HG03135 (cell line): ENCODE measurements around the gene FRAT2.
A peak's percentile ranks its signal among the peaks of the same experiment; 100 is the strongest.
"Not testable (repeated sequence)": the region's sequence is repeated elsewhere in the genome, so short reads cannot be mapped to it uniquely, and the experiment has no call there.

ENCODE experiments used
- ATAC-seq: cut with Tn5 transposase; IDR thresholded peaks from one replicate; pipeline ENCODE4 v1.9.1; 2021; ENCODE audit warnings: mild to moderate bottlenecking, moderate library complexity; ENCODE audit not compliant: unreplicated experiment

Gene FRAT2

DNA sequence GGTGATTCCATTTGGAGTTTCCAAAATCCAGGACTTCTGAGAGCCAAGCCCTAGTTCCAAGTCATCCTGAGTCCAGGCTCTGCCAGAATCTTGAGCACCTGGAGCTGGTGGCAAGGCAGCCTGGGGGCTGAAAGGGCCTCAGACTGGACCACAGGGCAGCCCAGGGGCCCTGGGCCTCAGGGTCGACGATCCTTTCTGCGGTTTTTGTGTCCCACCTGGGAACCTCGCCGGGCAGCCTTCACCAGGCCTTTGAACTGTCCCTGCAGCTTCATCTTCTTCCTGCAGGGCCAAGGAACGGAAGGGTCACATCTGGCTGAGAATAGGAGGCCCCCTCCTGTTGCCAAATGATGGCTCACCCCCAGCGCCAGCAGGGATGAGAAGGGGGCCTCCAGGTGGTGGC, 22.4 kb upstream of the FRAT2 start:
- no peak for ATAC-seq

DNA sequence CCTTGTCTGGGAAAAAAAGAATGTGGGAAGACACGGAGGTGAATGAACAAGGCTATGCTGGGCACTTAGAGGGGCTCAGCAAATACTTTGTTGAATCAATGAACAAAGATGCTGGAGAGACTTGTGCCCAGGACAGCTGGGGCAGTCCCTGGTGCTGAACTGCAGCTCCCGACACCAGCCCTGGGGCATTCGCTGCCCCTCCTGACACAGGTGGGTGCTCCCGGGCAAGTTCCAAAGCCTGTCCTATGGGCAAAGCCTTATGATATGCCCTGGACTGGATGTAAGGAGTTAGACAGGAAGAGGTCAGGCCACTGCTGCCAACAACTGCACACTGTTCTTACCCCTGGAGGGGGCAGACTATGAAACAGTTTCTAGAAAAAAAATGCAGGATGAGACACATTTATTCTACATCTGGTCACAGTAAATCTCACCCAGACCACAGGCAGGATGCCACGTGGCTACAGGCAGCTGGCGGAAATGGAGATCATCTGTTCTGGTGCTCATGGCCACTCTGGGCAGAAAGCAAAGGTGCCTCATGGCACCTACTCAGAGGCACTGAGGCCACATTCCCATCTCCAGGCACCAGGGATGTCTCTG, 21.9 kb upstream of the FRAT2 start:
- ATAC-seq, result no peak

DNA sequence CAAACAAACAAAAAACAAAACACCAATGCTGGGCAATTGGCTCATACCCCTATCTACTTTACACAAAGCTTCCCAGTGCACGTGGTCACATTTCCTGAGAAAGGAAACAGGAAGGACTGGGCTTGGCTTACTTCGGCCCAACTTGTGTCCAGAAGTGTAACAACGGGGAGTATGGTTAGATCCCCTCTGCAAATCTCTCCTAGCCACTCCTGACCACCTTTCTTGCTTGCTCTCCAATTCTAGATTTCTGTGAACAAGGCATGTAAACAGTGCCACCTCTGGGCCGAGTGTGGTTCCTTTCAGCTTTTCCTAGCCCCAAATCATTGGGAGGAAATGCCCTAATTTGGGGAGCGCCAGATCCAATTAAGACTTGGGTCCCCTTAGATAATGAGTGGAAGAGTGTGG, 21.0 kb upstream of the FRAT2 start:
- no peak for ATAC-seq

DNA sequence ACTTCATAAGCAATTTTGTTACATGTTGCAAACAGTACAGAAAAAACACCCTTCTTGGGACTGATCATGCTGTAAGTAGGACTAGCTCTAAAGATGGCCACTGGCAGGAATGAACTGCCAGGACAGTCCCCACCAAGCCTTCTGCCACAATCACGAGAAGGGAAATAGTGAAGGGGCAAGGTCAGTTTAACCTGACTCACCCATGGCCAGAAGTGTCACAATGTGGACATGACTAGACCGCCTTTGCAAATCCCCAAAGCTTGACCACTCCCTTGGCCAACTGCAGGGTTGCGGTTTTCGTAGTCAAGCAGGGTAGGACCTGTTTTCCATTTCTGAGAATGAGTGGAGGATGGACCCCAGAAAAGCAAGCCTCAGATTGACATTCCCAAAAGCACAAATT, 19.4 kb upstream of the FRAT2 start:
- ATAC-seq, result no peak

GRCh38 chr10:97349752-97350513, 15.4 kb upstream of the FRAT2 start:
- no peak for ATAC-seq

- ATAC-seq, result no peak
These were observed 12.8 kb upstream of the FRAT2 start for GRCh38 chr10:97347317-97347716.

DNA sequence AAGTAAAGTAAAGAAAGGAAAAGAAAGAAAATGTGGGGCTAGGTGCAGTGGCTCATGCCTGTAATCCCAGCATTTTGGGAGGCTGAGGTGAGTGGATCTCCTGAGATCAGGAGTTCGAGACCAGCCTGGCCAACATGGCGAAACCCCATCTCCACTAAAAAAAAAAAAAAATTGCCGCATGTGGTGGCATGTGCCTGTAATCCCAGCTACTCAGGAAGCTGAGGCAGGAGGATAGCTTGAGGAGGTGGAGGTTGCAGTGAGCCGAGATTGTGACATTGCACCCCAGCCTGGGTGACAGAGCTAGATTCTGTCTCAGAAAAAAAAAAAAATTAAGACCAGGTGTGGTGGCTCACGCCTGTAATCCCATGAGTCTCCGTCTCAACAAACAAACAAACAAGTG, 9.1 kb upstream of the FRAT2 start:
- not testable (repeated sequence) for ATAC-seq

DNA sequence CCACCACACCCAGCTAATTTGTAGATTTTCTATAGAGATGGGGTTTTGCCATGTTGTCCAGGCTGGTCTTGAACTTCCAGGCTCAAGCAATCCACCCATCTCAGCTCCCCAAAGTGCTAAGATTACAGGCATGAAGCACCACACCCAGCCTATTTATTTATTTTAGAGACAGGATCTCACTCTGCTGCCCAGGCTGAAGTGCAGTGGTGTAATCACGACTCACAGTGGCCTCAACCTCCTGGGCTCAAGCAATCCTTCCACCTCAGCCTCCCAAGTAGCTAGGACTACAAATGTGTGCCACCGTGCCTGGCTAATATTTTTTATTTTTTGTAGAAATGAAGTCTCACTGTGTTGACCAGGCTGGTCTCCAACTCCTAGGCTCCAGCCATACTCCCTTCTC, 6.9 kb upstream of the FRAT2 start:
- ATAC-seq, result no peak

- ATAC-seq, result no peak
These were observed 3.5 kb upstream of the FRAT2 start for GRCh38 chr10:97338041-97338440.

DNA sequence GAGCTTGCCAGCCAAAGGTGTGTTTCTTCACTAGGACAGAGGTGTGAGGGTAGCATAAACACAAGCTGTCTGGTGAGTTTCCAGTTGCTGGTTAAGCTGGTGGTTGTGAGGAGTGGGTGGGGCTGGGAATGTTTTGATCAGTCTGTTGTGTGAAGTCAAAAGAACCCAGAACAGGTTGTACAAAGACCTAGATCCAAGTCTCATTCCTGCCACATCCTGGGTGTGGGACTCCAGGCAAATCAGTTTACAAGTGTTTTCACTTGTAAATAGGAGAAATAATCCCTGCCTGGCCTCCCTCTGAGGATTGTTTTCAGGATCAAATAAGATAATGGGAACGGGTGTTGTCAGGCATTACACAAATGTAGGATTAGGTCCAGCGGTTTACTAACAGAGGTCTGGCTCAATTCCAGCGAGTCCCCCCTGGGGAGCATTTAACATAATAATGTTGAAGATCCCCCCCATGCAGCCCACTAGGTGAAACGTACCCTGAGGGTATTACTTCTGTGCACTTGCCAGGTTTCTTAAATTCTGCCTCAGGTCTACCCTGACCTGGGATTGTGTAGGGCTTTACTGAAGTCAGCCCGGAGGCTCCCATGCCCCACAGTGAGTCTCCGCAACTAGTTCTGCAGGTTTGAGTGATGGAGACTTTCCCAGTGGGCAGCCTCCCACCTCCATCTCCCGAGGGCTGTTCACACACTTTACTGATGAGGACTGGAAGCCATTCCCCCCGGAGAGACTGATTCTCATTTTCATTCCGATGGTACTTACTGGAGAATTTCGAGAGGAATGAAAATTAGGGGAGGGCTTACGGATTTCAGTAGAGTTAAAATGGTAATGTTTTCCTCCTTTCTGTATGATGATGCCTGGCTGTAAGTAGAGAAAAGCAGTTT, 2.7 kb upstream of the FRAT2 start:
- no peak for ATAC-seq

GRCh38 chr10:97336446-97336845, 1.9 kb upstream of the FRAT2 start:
- no peak for ATAC-seq

- no peak for ATAC-seq
These were observed 1.5 kb upstream of the FRAT2 start for GRCh38 chr10:97336006-97336405.

GRCh38 chr10:97335188-97335619, 675 bp upstream of the FRAT2 start:
- no peak for ATAC-seq

DNA sequence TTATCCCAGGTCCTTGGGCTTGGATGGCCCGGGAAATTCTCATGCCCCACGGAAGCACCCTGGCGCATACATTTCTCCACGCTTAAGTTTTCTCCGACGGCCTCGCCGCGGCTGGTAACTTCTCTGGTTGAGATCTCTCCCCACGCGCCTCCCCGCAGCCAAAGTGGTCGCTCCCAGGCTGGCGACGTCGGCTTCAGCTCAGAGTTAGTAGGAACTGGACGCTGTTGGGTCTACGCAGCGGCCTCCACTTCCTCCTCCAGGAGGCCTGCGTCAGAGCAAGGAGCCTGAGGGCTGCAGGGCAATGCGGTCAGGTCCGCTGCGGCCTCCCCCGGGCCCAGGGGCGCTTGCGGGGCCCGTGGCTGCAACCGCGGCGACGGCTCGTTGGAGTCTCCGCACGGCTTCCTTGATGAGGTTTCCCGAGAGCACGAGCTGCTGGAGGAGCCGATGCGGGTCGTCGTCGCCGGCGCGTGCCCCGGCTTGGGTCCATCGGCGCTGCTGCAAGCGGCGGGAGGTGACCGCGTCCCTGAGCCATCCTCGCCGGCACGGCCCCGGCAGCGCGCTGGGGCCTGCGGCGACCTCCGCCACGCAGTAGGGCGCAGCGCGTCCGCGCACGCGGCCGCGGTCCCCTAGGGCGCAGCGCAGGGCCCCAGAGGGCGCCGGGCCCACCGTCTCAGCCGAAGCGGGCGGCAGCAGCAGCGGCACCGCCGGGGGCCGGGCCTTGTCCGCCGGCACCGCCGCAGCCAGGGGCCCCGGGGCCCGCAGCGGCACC, 744 bp downstream of the FRAT2 start:
- peak; percentile 6 for ATAC-seq

DNA sequence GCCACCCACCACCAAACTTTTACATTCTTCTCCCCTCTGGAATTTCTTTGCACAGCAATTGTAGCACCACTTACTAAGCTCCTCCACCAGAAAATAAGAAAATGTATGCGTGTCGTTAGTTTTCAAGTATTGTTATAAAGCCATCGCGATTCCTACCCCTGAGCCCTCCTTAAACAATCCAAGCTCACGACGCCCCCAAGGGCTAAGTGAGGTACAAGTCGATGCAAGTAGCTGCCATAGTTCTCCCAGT, 1.3 kb downstream of the FRAT2 start:
- no peak for ATAC-seq

DNA sequence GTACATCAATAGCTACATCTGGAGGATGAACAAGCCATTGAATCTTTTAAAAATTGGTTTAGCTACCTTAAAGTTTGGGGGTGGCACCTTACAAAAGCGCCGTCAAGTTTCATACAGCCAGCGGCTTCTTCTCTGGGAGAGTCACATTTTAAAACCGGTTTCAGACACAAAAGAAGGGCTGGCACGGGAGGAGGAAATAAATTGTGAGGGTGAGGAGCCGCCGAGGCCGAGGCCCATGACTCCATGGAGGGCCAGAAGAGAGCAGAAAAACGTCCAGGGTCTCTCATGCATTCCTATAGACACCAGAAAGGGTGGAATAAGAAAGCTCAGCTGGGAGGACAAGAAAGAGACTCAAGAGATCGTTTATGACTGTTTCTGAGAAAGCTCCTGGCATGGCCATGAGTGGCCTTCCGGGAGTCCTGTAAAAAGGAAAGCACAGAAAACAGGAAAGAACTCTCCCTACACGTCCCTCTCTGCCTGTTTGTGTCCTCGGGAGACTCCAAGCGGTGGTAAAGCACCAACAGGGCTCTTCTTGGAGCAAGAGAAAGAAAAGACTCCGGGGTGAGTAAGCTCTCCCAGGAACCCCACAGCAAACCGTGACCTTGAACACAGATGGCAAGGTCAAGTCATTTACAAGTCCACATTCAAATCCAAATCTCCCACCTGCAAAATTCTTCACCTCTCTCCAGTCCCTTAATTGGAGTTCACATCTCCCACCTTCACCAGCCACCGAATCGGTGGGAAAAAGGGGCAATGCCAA, 1.8 kb downstream of the FRAT2 start:
- ATAC-seq, result no peak

DNA sequence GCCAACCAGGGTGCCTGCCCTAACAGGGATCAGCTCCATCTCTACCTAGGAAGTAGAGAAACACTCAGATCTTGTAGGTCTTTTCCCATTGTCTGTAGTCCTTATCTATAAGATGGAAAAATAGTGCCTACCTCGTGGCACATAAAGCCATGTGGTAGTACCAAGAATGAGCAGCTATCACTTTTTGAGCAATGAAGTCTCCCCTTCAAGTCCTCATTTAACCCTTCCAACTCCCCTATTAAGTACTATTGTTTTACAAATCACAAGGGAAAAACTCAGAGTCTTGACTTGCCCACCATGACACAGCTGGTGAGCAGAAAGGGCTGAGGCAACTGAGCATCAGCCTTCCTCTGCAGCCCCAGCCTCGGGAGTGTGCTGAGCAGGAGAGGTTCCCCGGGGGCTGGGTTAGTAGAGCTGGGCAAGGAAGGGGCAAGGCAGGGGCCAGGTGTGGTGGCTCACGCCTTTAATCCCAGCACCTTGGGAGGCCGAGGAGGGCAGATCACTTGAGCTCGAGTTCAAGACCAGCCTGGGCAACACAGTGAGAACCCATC, 3.3 kb downstream of the FRAT2 start:
- no peak for ATAC-seq

DNA sequence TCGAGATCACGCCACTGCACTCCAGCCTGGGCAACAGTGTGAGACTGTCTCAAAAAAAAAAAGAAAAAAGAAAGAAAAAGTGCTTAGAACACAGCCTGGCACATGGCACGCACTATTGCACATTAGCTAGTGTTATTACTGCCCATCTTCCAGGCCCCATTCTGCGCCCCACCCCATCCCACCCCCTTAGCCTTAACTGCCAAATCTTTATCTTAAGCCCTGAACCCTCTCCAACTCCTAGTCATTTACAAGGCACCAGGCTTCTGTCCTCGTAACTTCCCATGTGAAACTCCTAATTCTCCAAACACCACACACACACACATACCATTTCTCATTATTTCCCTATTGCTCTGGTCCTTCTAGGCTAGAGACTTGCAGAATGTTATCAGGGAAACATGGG, 4.8 kb downstream of the FRAT2 start:
- ATAC-seq, result no peak

GRCh38 chr10:97328646-97329453, 5.7 kb downstream of the FRAT2 start:
- ATAC-seq, result no peak
